Prostate gland (tissue), 2 donors: ENCODE data around the gene SMG5. TPM values are rescaled to one million over a fixed set of nuclear protein-coding genes. Genes with fewer than 3 reads are reported as not detected.
"Not testable (repeated sequence)": the region's sequence is repeated elsewhere in the genome, so short reads cannot be mapped to it uniquely, and the experiment has no call there.

Source experiments
- DNase-seq: peaks from one replicate; pipeline ENCODE4 v3.0.0-alpha.2; 2019; ENCODE audit warnings: low spot score
- H3K27ac ChIP-seq, 2 donors: fragments of 200-600 bp; sonication (generic); 2 replicates each; pipeline ENCODE4 v1.5.1; 2017 to 2019
- H3K27me3 ChIP-seq: fragments of 200-600 bp; sonication (generic); replicated peaks from 2 replicates; pipeline ENCODE4 v1.5.1; 2019; ENCODE audit not compliant: insufficient read depth
- H3K36me3 ChIP-seq, 2 donors: fragments of 200-600 bp; sonication (generic); 1 replicate in 1 of 2; 2 replicates in 1 of 2; pipeline versions ENCODE4 v1.5.1 to v1.8.1; 2017 to 2019
- H3K4me1 ChIP-seq: fragments of 200-600 bp; sonication (generic); replicated peaks from 2 replicates; pipeline ENCODE4 v1.5.1; 2019
- H3K4me3 ChIP-seq, 2 donors: fragments of 200-600 bp; sonication (generic); 2 replicates each; pipeline ENCODE4 v1.5.1; 2017 to 2019
- H3K9me3 ChIP-seq: fragments of 200-600 bp; sonication (generic); 2 replicates; pipeline ENCODE4 v1.5.1; 2017
- POLR2A ChIP-seq: fragments of 450-650 bp; IDR thresholded peaks from one replicate; pipeline ENCODE4 v1.6.1; 2016; ENCODE audit warnings: antibody characterized with exemption, mild to moderate bottlenecking
- POLR2AphosphoS5 ChIP-seq: sonication (generic); formaldehyde crosslinking; IDR thresholded peaks from one replicate; pipeline ENCODE4 v1.6.1; 2017; ENCODE audit warnings: antibody characterized with exemption
- WGBS: methylation state at CpG from one replicate; pipeline ENCODE4 v1.1.5; 2018; 5-methylcytosine and 5-hydroxymethylcytosine counted together
- intact Hi-C: fragments of 100-400 bp; cut with DNase I; formaldehyde crosslinking; loops from one replicate; pipeline ENCODE4 v1.14.2; 2022
- total RNA-seq, 2 donors: library from RNA; depleted of rRNA; stranded (reverse); fragments of >200 nt; gene quantifications; one replicate each; pipeline ENCODE4 v1.1.0, GENCODE V29; 2016
- TF ChIP-seq, protein P1 (sequence below), 4 experiments: fragments of 200-600 bp in 2 of 4; fragments of 450-650 bp in 2 of 4; sonication (generic) in 2 of 4; IDR thresholded peaks; 1 replicate in 3 of 4; 2 replicates in 1 of 4; pipeline ENCODE4 v1.5.1; 2016 to 2019; ENCODE audit warnings: antibody characterized with exemption in 4 of 4, mild to moderate bottlenecking in 2 of 4, moderate library complexity in 2 of 4

The SMG5 gene
- total RNA-seq, 2 donors from 2014 or later: 49.1 to 113 TPM

DNA sequence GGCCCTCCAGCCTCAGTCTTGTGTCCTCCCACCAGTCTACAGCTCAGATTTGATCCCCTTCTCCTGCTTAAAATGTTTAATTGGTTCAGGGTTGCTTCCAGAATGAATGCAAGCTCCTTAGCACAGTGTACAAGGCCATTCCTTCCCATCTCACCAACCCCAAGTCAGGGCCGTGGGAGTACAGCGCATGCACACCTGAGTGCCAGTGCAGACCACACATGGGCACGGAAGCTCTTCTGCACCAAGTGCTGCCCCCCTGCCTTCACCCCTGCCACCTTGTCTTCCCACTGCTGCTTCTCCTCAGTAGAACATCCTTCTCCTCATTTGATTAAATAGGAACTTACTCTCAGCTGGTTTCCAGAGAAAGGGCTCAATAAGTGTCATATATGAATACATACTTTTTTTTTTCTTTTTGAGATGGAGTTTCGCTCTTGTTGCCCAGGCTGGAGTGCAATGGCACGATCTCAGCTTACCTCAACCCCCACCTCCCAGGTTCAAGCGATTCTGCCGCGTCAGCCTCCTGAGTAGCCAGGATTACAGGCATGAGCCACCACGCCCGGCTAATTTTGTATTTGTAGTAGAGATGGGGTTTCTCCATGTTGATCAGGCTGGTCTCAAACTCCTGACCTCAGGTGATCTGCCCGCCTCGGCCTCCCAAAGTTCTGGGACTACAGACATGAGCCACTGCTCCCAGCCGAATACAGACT, 60.5 kb downstream of the SMG5 start:
- intact Hi-C loops: no loop called here
- H3K36me3 ChIP-seq: peaks cover 0 to 4% of the 10 kb centered on the region in 2 donors
- 94% methylated on average over 13 of the region's 13 CpGs for WGBS
- no peak overlapping the region for H3K4me3 ChIP-seq
- H3K4me1 ChIP-seq: peaks cover 3% of the 10 kb centered on the region
- no peak for DNase-seq
- TF ChIP-seq POLR2AphosphoS5 (no peak), POLR2A (no peak)
- TF ChIP-seq, protein P1, sequence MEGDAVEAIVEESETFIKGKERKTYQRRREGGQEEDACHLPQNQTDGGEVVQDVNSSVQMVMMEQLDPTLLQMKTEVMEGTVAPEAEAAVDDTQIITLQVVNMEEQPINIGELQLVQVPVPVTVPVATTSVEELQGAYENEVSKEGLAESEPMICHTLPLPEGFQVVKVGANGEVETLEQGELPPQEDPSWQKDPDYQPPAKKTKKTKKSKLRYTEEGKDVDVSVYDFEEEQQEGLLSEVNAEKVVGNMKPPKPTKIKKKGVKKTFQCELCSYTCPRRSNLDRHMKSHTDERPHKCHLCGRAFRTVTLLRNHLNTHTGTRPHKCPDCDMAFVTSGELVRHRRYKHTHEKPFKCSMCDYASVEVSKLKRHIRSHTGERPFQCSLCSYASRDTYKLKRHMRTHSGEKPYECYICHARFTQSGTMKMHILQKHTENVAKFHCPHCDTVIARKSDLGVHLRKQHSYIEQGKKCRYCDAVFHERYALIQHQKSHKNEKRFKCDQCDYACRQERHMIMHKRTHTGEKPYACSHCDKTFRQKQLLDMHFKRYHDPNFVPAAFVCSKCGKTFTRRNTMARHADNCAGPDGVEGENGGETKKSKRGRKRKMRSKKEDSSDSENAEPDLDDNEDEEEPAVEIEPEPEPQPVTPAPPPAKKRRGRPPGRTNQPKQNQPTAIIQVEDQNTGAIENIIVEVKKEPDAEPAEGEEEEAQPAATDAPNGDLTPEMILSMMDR (IDR thresholded peaks at IDR 0.05): no peak
- no peak overlapping the region for H3K27ac ChIP-seq
- H3K9me3 ChIP-seq: no peaks in the 10 kb centered on the region
- no peaks in the 10 kb centered on the region for H3K27me3 ChIP-seq

- peaks cover 0 to 4% of the 10 kb centered on the region in 2 donors for H3K36me3 ChIP-seq
- H3K9me3 ChIP-seq: no peaks in the 10 kb centered on the region
- no peak for DNase-seq
- 92% methylated on average over 9 of the region's 9 CpGs for WGBS
- H3K4me3 ChIP-seq: no peak overlapping the region
- TF ChIP-seq POLR2A: no peak
- TF ChIP-seq, protein P1 (IDR thresholded peaks at IDR 0.05): no peak
- no peak for TF ChIP-seq POLR2AphosphoS5
- intact Hi-C loops: no loop called here
- no peak overlapping the region for H3K27ac ChIP-seq
- peaks cover 3% of the 10 kb centered on the region for H3K4me1 ChIP-seq
- H3K27me3 ChIP-seq: no peaks in the 10 kb centered on the region
These were observed 62.4 kb downstream of the SMG5 start for GRCh38 chr1:156220226-156220625.

DNA sequence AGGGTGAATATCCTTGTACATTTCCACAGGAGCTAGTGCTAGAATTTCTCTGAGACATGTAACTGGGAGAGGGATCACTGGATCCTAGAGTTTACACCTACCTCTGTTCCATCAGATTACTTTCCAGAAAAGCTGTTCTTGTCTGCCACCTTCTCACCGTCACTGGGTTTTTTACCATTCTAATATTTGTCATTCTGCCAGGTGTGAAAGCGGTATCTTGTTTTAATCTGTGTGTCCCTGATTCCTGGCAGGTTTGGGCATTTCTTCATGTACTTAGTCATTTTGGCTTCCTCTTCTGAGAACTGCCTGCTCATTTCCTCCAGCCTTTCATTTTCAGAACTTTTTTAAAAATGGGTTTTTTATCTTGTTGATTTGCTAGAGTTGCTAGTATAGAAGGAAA, 64.8 kb downstream of the SMG5 start:
- WGBS: 3% methylated on average over 2 of the region's 2 CpGs
- Histone ChIP-seq H3K4me1 (peaks cover 13% of the 10 kb centered on the region), H3K27ac (peak overlapping the region; percentile 3 to 18), H3K4me3 (no peak overlapping the region), H3K9me3 (no peaks in the 10 kb centered on the region), H3K36me3 (peaks cover 0 to 4% of the 10 kb centered on the region in 2 donors), H3K27me3 (no peaks in the 10 kb centered on the region)
- intact Hi-C loops: no loop called here
- DNase-seq: peak; percentile 44
- peak; percentile 81 for TF ChIP-seq POLR2AphosphoS5
- TF ChIP-seq POLR2A: no peak

GRCh38 chr1:156216361-156217086, 66.1 kb downstream of the SMG5 start:
- WGBS: 94% methylated on average over 55 of the region's 55 CpGs
- H3K9me3 ChIP-seq, H3K4me3 ChIP-seq, H3K27ac ChIP-seq, intact Hi-C loops, H3K27me3 ChIP-seq, H3K36me3 ChIP-seq, DNase-seq: not testable (repeated sequence)
- peaks cover 13% of the 10 kb centered on the region for H3K4me1 ChIP-seq

- no peaks in the 10 kb centered on the region for H3K27me3 ChIP-seq
- TF ChIP-seq, protein P1 (IDR thresholded peaks at IDR 0.05): no peak
- TF ChIP-seq POLR2A: no peak
- no peak for TF ChIP-seq POLR2AphosphoS5
- no peaks in the 10 kb centered on the region for H3K36me3 ChIP-seq
- no peak for DNase-seq
- H3K27ac ChIP-seq: peak overlapping the region; percentile 93
- H3K4me1 ChIP-seq: peaks cover 13% of the 10 kb centered on the region
- H3K9me3 ChIP-seq: no peaks in the 10 kb centered on the region
- H3K4me3 ChIP-seq: peak overlapping the region; percentile 49 to 56
- intact Hi-C loops: loop anchor here (5.0 kb wide), 2 partner anchors 67 to 117 kb away; no protein-coding TSS in a partner anchor
- 81% methylated on average over 16 of the region's 16 CpGs for WGBS
These were observed 68.4 kb downstream of the SMG5 start for GRCh38 chr1:156214024-156214748.
